WTC11 (cell line): ENCODE data around the gene CHD9NB.

Experiments used
- FOXJ3 ChIP-seq: sonication (generic); formaldehyde crosslinking; IDR thresholded peaks from 2 replicates; pipeline ENCODE4 v1.9.0; 2021; ENCODE audit warnings: missing genetic modification reagents, mild to moderate bottlenecking, borderline replicate concordance
- IRF2 ChIP-seq: sonication (generic); formaldehyde crosslinking; IDR thresholded peaks from 2 replicates; pipeline ENCODE4 v1.8.0; 2022; ENCODE audit warnings: low read depth, missing genetic modification reagents, borderline replicate concordance
- MLX ChIP-seq: sonication (generic); formaldehyde crosslinking; IDR thresholded peaks from 2 replicates; pipeline ENCODE4 v1.8.1; 2023; ENCODE audit warnings: mild to moderate bottlenecking, missing genetic modification reagents, moderate library complexity
- NFE2L1 ChIP-seq: sonication (generic); formaldehyde crosslinking; IDR thresholded peaks from 2 replicates; pipeline ENCODE4 v1.8.1; 2023; ENCODE audit warnings: missing genetic modification reagents
- ZNF425 ChIP-seq: fragments of 250-450 bp; sonication (Bioruptor Pico); conservative IDR thresholded peaks from 2 replicates; pipeline ENCODE4 v1.9.0; 2021; ENCODE audit warnings: mild to moderate bottlenecking
- TF ChIP-seq, protein P1 (sequence below): fragments of 200-600 bp; IDR thresholded peaks from 2 replicates; pipeline ENCODE4 v1.8.0; 2022; ENCODE audit warnings: antibody characterized with exemption

GRCh38 chr16:53043986-53044601 lies 8.6 kb downstream of the CHD9NB start:
- TF ChIP-seq NFE2L1 (no peak), MLX (CRISPR knock-in tag) (no peak), FOXJ3 (CRISPR knock-in tag) (no peak), IRF2 (CRISPR knock-in tag) (no peak), ZNF425 (CRISPR knock-in tag) (no peak)
- TF ChIP-seq, protein P1, sequence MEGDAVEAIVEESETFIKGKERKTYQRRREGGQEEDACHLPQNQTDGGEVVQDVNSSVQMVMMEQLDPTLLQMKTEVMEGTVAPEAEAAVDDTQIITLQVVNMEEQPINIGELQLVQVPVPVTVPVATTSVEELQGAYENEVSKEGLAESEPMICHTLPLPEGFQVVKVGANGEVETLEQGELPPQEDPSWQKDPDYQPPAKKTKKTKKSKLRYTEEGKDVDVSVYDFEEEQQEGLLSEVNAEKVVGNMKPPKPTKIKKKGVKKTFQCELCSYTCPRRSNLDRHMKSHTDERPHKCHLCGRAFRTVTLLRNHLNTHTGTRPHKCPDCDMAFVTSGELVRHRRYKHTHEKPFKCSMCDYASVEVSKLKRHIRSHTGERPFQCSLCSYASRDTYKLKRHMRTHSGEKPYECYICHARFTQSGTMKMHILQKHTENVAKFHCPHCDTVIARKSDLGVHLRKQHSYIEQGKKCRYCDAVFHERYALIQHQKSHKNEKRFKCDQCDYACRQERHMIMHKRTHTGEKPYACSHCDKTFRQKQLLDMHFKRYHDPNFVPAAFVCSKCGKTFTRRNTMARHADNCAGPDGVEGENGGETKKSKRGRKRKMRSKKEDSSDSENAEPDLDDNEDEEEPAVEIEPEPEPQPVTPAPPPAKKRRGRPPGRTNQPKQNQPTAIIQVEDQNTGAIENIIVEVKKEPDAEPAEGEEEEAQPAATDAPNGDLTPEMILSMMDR: no peak
